Mucosa of stomach (tissue), 1 donor: Measurements from ENCODE around the gene PPP2R2C.

Source experiments
- H3K27me3 ChIP-seq: one replicate; pipeline ENCODE4 v1.7.0; 2013; ENCODE audit warnings: mild to moderate bottlenecking, low read length; ENCODE audit not compliant: control insufficient read depth, insufficient read depth
- H3K36me3 ChIP-seq: one replicate; pipeline ENCODE4 v1.7.0; 2013; ENCODE audit warnings: low read length; ENCODE audit not compliant: control insufficient read depth, insufficient read depth
- H3K4me1 ChIP-seq: one replicate; pipeline ENCODE4 v1.7.0; 2013; ENCODE audit warnings: mild to moderate bottlenecking, low read length; ENCODE audit not compliant: control insufficient read depth, insufficient read depth
- H3K4me3 ChIP-seq: one replicate; pipeline ENCODE4 v1.7.0; 2013; ENCODE audit warnings: low read length
- H3K9ac ChIP-seq: one replicate; pipeline ENCODE4 v1.7.0; 2013; ENCODE audit warnings: mild to moderate bottlenecking, low read length, moderate library complexity
- H3K9me3 ChIP-seq: one replicate; pipeline ENCODE4 v1.7.0; 2013; ENCODE audit warnings: mild to moderate bottlenecking, low read length, moderate library complexity; ENCODE audit not compliant: control insufficient read depth
- donor health status: Pancreatic carcinoma.

Gene PPP2R2C

DNA sequence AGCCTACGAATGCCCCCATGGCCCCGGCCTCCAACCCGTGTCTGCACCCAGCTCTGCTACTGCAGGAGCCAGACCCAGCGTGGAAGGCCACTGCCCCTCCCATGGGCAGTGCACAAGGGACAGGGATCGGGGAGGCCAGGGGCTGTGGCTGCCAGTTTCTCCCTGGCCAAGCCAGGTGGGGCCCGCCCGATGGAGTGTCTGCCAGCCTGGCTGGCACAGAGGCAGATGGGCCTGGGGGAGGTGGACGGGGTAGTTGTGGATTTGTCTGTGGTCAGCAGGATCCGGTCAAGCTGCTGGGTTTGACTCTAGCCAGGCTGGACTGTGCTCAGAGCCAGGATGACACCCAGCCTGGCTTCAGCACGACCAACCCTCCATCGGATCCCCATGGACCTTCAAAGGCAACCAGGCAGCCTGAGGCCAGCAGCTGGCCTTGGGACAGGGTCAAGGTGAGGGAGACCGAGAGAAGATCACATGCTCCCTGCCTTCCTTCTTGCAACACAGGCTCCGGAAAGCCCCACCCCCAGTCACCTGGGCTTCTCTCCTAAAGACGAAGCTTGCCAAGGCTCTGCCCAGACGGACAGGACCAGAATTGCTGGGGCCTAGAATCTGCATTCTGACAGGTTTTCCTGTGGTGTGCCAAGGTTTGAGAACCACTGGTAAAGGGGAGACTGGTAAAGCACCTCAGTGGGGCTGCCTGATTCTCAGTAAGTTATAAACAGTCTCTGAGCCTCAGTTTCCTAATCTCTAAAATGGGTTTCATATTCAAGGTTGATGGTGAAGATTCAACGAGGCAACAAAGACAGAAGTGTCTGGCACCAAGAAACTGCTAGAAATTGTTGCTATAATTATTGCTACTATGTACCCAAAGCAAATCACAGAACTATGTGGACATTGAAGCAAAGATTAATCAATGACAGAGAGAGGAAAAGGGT lies 78.6 kb downstream of the PPP2R2C start:
- Histone ChIP-seq H3K9ac (no peak overlapping the region), H3K4me1 (no peaks in the 10 kb centered on the region), H3K27me3 (no peaks in the 10 kb centered on the region), H3K4me3 (no peak overlapping the region), H3K36me3 (no peaks in the 10 kb centered on the region), H3K9me3 (no peaks in the 10 kb centered on the region)

DNA sequence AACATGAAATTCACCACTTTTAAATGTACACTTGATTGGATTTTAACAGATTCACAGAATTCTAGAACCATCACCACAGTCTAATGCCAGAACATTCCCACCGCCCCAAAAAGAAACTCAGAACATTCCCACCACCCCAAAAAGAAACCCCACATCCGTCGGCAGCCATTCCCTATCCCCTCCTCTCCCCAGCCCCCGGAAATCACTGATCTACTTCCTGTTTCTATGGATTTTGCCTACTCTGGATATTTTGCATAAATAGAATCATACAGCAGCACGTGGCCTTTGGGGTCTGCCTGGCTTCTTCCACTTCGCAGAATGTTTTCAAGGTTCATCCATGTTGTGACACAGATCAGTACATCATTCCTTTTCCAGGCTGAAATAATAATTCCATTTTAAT lies 79.3 kb downstream of the PPP2R2C start:
- Histone ChIP-seq H3K9ac (no peak overlapping the region), H3K27me3 (no peaks in the 10 kb centered on the region), H3K4me1 (no peaks in the 10 kb centered on the region), H3K4me3 (no peak overlapping the region), H3K36me3 (no peaks in the 10 kb centered on the region), H3K9me3 (no peaks in the 10 kb centered on the region)

DNA sequence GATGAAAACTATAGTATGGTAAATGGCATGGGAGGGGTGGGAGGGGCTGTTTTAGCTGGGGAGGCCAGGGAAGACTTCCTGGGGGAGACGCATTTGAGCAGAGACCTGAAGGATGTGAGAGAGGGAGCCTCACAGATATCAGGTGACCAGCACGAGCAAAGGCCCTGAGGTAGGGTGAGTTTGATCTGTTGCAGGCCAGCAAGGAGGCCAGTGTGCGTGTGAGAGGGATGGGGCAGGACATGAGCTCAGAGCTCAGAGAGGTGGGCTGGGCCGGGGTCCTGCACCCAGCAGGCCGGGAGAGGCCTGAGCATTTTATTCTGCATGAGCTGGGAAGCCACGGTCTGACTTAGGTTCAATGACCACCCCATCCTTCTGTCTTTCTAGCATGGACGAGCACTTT lies 80.0 kb downstream of the PPP2R2C start:
- H3K4me1 ChIP-seq: no peaks in the 10 kb centered on the region
- no peaks in the 10 kb centered on the region for H3K27me3 ChIP-seq

DNA sequence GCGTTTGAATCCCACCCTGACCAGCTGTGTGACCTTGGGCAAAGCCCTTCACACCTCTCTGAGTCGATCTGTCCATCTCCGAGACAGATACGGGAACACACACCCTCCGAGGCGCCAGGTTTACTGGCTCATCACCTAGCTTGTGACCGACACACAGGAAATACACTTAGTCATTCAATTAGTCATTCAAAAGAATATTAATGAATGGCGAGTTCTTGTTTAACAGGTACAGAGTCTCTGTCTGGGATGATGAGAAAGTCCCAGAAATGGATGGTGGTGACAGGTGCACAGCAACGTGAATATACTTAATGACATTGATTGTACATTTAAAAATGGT lies 80.6 kb downstream of the PPP2R2C start:
- H3K9ac ChIP-seq: no peak overlapping the region
- H3K36me3 ChIP-seq: no peaks in the 10 kb centered on the region
- no peaks in the 10 kb centered on the region for H3K9me3 ChIP-seq
- H3K27me3 ChIP-seq: no peaks in the 10 kb centered on the region
- no peak overlapping the region for H3K4me3 ChIP-seq
- H3K4me1 ChIP-seq: no peaks in the 10 kb centered on the region

More for the DNA sequence above, 80.0 kb downstream of the PPP2R2C start:
- H3K36me3 ChIP-seq: no peaks in the 10 kb centered on the region
- H3K4me3 ChIP-seq: no peak overlapping the region
- H3K9ac ChIP-seq: no peak overlapping the region
- no peaks in the 10 kb centered on the region for H3K9me3 ChIP-seq

DNA sequence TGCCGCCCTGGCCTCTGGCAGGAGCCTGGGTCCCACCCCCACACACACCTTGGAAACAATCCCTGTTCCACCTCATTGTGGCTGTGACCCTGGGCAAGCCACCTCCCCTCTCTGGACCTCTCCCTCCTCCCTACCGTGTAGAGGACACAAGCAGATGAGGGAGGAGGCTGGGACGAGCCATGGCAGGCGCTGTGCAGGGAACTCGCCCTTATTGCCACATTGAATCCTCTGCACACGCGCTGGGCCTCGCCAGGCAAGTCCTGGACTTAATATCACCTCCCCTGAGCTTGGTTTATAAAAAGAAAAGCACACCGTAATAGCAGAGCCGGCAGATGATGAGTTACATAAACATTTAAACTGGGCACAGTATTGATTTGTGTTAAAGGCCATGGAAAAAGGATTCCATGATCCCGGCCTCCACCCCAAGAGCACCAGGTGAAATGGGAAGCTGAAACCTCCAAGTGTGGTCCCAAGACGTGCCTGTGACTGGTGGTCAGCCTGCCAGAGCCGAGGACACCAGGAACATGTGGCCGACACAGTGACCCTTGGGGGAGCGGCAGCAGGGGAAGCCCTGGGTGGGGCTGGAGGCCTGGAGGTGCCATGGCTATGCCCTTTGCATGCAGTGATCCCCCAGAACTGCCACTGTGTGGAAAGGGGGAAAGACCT lies 81.1 kb downstream of the PPP2R2C start:
- H3K27me3 ChIP-seq: no peaks in the 10 kb centered on the region
- no peak overlapping the region for H3K4me3 ChIP-seq
- no peaks in the 10 kb centered on the region for H3K9me3 ChIP-seq
- H3K36me3 ChIP-seq: no peaks in the 10 kb centered on the region
- H3K9ac ChIP-seq: no peak overlapping the region
- H3K4me1 ChIP-seq: no peaks in the 10 kb centered on the region

DNA sequence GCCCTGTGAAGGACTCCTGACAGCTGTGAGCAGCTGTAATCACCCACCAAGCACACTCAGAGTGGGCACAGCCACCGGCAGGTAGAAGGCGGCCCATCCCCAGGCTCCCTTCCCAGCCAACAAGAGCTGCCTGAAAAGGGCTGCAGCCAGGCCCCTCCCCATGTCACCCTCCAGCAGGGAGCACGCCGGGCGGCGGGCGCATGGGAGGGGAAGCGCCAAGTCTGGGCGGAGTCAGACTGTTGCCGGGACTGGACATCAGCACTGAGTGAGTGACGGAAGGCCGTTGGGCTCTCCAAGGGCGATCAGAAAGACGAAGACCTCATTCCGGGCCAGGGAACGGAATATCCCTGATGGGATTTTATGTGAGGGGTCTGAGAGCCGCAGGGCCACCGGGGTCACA lies 82.1 kb downstream of the PPP2R2C start:
- H3K4me3 ChIP-seq: no peak overlapping the region
- H3K9me3 ChIP-seq: no peaks in the 10 kb centered on the region
- no peaks in the 10 kb centered on the region for H3K36me3 ChIP-seq
- H3K27me3 ChIP-seq: no peaks in the 10 kb centered on the region
- H3K9ac ChIP-seq: no peak overlapping the region
- no peaks in the 10 kb centered on the region for H3K4me1 ChIP-seq

DNA sequence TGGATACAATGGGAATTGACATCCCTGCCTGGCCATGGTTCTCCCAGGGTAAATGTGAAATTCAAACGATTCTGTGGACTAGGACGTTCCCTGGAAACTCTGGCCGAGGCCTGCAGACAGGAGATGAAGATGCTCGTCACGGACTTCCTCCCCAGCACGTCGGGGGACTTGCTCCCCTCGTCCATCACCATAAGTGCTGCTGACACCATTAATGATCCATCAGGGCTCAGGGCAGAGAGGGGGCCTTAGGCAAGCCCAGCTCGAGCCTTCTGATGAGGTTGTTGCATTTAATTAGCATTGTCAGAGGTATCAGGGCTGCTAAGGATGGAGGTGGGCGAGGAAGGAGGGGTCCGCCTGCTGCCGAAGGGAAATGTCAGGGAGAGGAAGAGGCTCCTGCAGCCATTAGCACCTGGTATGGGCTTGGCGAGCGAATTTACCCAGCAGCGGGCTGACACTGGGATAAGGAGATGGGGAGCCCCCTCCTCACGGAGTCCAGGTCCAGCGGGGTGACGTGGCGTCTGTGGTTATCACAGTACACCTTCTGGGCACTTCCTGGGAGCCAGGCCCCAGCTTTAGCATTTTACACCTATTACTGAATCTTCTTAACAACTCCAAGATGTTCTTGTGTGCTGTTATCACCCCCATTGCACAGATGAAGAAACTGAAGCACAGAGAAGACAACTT lies 83.1 kb downstream of the PPP2R2C start:
- Histone ChIP-seq H3K27me3 (no peaks in the 10 kb centered on the region), H3K9me3 (no peaks in the 10 kb centered on the region), H3K4me3 (no peak overlapping the region), H3K36me3 (no peaks in the 10 kb centered on the region), H3K4me1 (no peaks in the 10 kb centered on the region), H3K9ac (no peak overlapping the region)

DNA sequence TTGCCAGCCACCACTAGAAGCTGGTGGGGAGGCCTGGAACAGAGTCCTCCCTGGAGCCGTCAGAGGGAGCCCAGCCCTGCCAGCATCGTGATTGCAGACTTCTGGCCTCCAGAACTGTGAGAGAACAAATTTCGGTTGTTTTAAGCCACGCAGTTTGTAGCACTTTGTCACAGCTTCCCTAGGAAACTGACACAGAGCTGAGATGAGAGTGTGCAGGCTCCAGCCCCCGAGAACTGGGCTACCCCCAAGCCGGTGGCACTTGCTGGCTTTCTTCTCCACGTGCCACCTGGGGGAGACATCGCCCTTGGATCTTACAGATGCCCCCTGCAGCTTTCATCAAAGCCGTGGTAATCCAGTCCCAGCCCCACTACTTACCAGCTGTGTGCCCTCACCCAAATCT lies 83.7 kb downstream of the PPP2R2C start:
- no peak overlapping the region for H3K4me3 ChIP-seq
- no peaks in the 10 kb centered on the region for H3K4me1 ChIP-seq
- H3K27me3 ChIP-seq: no peaks in the 10 kb centered on the region
- no peaks in the 10 kb centered on the region for H3K9me3 ChIP-seq
- no peaks in the 10 kb centered on the region for H3K36me3 ChIP-seq
- H3K9ac ChIP-seq: no peak overlapping the region

DNA sequence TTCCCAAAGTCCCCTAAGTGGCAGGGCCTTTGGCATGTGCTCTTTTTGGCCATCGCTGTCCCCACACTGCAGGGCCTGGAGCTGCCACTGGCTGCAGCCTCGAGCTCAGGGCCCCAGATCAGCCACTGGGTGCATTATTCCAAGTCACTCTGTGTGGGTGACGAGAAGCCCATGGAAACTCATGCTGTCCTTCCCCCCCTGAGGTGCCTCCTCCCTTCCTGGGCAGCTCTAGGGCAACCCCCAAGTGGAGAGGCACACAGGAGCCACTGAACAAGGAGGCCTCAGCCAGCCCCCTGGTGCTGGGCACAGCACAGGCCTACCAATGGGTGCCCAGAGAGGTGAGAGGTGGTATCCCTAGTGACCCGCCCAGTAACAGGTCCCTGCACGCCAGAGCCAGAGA lies 84.5 kb downstream of the PPP2R2C start:
- H3K9me3 ChIP-seq: no peaks in the 10 kb centered on the region
- H3K9ac ChIP-seq: no peak overlapping the region
- no peaks in the 10 kb centered on the region for H3K27me3 ChIP-seq
- H3K4me3 ChIP-seq: no peak overlapping the region
- H3K4me1 ChIP-seq: no peaks in the 10 kb centered on the region
- no peaks in the 10 kb centered on the region for H3K36me3 ChIP-seq

DNA sequence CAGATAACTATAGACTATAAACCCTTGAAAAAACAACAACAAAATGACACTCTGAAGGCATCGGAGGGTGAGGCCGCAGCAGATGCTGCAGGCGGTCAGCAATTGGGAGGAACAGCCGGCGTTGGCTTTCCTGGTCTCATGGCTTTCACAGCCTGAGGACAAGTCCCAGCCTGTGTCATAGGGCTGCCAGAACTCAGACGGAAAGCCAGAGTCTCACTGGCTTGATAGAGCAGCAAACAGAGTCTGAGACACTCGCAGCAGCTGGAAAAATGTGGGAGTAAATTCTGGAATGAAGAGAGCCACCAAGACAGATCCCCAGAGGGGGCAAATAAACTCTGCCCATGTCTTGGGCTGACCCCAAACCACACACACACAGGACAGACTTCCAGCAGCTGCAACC lies 86.3 kb downstream of the PPP2R2C start:
- H3K27me3 ChIP-seq: no peaks in the 10 kb centered on the region

DNA sequence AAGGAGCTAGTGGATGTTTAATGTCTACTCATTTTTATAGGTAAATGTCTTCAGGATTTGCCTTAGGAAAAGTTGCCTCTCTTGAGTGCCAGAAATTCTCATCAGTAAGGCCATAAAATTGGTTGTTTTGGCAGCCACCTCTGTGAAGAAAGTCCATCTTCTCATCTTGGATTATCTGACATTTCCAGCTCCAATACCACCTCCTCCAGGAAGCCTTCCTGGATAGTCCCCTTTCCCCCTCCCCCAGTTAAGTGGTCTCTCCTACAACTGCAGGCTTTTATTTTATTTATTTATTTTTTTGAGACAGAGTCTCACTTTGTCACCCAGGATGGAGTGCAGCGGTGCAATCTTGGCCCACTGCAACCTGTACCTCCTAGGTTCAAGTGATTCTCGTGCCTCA lies 87.1 kb downstream of the PPP2R2C start:
- Histone ChIP-seq H3K9ac (no peak overlapping the region), H3K27me3 (no peaks in the 10 kb centered on the region), H3K4me3 (no peak overlapping the region), H3K4me1 (no peaks in the 10 kb centered on the region), H3K9me3 (no peaks in the 10 kb centered on the region), H3K36me3 (no peaks in the 10 kb centered on the region)

More for the DNA sequence above, 86.3 kb downstream of the PPP2R2C start:
- no peaks in the 10 kb centered on the region for H3K36me3 ChIP-seq
- no peaks in the 10 kb centered on the region for H3K4me1 ChIP-seq
- no peak overlapping the region for H3K9ac ChIP-seq
- no peak overlapping the region for H3K4me3 ChIP-seq
- no peaks in the 10 kb centered on the region for H3K9me3 ChIP-seq

DNA sequence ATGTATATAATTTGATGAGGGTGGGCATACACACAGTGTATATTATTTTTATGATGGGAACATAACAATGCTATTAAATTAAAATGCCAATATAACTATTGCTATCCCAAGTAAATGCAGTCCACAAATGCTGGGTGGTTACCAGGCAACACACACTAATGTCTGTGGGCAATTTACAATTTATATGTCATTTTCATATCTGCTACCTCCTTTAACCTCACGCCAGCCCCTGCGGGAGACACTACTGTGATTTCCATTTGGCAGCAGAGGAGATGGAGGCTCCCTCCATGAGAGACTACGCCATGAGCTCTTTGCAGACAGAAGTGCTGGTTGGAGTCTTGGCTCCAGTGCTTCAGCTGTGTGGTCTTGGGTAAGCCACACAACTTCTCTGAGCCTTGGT lies 87.9 kb downstream of the PPP2R2C start:
- H3K9me3 ChIP-seq: no peaks in the 10 kb centered on the region
- H3K4me1 ChIP-seq: no peaks in the 10 kb centered on the region
- no peak overlapping the region for H3K9ac ChIP-seq
- no peaks in the 10 kb centered on the region for H3K27me3 ChIP-seq
- H3K36me3 ChIP-seq: no peaks in the 10 kb centered on the region
- H3K4me3 ChIP-seq: no peak overlapping the region
